NCI-H1417 (cell line): ENCODE measurements around the gene TMEM178B.

Experiments
- DNase-seq, 3 experiments: peaks; one replicate each; lab custom pipeline; 2025; lab: John Stamatoyannopoulos, UW

The TMEM178B gene

DNA sequence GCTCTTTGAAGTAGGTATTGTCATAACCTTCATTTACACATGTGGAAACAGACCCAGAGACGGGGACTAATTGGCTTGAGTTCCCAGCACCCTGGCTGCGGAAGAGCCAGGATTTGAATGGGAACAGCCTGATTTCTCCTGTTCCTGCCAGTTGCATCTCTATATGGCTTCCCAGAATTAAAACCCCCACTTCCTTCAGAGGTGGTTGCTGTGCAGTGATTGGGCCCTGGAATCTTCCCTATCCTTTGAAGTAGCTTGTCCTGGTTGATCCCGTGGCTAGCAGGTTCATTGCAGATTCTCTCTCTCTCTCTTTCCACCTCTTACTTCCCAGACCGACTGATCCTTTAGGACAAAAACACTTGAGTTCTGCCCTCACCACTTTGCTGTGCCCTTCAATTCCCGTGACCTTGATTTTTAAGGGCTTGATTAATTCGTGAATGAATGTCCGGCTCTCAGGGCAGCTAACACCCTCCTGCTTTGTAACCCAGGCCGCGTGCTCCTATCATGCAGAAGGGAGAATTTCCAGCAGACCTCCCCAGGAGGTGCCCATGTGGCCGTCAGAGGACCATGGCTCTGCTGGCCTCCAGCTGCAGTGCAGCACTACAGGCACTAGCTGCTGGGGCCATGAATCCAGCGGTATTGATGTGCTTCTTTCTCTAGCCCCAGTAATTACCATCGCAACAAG is 356.7 kb downstream of the TMEM178B start:
- peak; percentile 53 to 80 (median 53) for DNase-seq

DNA sequence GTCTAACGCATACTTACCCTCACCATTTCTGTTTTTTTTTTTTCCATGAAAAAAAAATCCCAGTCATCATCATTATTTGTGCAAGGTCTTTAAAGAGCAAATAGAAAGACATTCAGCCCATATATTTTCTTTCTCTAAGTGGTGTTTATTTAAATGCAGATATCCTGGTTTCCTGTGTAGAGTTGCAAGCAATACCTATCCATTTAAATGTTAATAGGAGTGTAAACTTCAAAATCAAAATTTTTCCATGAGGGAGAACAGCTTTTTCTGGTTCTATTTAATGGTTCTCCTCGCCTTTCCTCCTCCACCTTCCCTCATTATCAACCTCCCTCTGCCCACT is 357.2 kb downstream of the TMEM178B start:
- no peak for DNase-seq

DNA sequence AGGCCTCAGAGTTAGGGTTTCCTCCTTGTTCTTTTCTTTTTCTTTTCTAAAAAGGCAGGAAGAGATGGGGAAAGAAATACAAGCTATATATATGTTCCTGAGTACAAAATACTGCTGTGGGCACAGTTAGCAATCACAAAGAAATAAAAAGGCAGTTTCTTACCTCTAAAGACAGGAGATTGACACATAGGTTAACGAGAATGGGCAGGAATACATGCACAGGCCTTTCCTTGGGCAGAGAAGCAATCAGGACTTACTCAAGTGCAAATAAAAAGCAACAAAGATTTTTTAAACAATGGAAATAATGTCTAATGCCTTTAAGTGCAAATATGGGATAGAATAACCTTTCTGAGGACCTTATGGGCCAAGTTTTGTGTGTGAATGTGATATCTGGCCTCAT is 357.8 kb downstream of the TMEM178B start:
- DNase-seq, result no peak

DNA sequence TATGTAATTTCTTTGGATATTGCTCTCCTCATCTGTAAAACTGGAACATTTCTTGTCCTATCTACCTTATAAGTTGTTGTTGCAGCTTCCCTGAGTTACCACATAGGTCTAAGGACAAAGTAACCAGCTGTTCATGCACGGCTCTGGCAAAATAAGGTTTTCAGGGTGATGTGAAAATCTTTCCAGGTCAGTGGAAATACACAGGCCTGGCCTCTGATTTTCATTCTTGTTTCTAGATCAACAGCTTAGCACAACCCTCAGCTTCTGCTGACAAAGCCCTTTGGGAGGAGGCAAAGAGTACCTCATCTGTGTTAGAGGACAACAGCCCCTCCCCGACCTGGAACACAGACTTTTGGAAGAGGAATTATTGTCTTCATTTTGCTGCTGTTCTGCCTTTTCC is 359.8 kb downstream of the TMEM178B start:
- DNase-seq, result no peak

DNA sequence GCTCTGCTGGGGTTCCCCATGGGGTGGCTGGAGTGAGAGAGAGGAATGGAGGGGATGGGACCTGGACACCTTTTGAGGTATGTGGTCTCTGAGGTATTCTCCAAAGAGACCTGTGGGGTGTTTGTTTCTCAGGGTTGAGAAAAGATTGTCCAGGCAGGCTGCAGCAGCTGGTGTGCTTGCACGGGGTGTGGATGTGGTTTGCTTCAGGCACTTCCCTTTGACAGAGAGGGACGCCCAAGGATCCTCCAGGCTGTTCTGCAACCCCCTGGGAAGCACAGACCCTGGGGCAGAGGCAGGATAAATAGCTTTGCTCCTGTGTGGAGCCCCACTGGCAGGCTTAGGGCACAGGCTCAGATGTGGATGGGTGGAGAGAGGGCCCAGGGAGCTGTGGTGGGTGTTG is 362.3 kb downstream of the TMEM178B start:
- DNase-seq, result peak in 1 of 3 experiments; percentile 41

DNA sequence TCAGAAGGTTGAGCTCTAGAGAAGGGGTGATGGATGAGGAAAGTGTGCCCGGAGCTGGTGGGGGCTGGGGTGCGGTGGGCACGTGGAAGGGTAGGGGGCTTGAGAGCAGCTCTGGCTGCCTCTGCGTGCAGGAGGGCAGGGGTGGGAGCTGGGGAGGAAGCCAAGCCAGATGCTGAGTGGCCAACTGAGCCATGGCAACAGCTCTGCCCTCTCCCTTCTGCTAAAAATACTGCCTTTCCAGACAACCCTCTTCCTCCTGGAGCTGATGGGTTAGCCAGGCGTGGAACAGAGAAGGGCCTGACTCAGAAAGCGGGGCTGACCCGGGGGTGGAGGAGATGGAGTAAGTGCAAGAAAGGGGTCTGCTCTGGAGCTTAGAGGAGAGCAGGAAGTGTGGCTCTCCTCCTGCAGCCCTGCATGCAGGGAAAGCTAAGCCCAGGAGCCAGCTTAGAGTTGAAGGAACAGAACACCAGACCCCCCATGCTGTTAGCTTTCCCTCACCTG is 362.8 kb downstream of the TMEM178B start:
- peak in 1 of 3 experiments; percentile 25 for DNase-seq

DNA sequence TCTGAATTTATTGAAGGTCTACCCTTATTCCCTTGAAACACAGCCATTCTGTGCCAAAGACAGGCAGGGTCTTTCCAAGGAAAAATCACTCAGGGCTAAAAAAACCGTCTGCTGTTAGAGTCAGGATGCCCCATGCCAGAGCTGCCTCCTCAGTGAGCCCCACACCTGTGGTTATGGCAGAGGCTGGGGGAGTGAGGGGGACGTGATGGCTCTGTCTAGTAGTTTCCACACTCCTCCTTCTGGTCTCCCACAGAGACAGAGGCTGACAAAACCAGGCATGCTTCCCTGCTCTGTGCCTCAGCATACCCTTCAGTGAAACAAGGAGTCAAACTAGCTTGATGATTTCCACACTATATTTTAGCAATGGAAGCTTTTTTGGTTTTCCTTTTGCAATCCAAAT is 365.3 kb downstream of the TMEM178B start:
- no peak for DNase-seq

DNA sequence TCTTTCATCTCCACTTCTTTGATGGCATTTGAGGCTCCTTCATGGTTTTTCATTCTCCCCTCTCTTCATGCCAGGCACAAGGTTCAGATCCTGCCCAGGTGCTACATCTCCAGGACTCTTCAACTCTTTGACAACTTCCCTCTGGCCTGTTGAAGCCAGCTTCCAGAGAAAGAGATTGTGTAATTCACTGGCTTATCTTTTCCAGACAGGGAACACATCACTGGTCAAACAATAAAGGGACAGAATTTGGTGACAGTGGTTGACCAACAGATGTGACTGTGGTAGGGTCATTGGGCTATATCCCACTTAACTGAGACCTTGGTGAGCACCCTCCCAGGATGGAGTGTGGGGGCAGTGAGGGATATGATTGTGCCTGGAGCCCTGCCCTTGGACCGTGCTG is 365.9 kb downstream of the TMEM178B start:
- DNase-seq, result no peak

DNA sequence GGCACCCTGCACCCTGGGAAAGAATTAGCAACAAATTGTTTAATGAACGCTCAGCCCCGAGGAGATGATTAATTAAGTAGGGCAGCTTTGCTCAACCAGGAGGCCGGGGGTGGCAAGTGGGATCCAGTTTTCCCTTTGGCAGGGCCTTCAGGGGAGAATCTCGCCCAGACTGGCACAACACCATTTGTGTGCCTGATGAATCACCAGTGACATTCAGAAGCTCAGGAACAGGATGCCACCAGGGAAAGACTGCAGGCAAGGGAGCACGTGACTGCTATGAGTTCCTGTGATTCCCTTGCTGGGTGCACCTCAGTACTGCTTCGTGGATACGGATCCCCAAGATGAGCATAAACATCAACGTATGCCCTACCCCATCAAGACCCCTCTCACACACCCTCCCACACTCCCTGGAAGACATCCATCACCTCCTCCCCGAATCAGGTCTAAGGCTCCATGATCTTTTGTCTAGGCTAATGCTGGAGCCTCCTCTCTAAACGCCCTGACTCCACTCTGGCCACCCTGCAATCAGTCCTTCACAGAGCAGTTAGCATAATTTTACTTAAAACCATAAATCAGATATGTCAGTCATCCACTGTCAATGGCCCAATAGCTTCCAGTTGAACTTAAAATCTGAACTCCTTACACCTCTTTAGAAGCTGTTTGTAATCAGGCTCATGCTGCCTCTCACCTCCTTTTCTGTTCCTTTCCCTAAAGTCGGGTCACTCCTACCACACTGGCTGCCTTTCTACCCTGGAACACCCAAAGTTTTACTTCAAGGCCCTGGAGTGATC is 368.2 kb downstream of the TMEM178B start:
- DNase-seq, result no peak

DNA sequence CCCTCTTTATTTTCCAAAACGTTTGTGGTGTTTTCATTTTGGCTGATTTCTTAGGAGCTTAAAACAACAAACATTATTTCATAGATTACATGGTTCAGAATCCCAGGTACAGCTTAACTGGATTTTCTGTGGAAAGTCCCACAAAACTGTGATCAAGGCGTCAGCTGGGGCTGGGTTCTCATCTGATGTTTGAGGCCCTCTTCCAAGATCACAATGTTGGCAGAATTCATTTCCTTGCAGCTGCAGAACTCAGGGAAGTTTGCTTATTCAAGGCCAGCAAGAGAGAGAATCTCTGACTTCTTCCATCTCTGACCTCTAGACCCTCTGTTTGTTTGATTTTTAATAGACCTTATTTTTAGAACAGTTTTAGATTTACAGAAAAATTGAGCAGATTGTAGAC is 368.9 kb downstream of the TMEM178B start:
- DNase-seq, result no peak

DNA sequence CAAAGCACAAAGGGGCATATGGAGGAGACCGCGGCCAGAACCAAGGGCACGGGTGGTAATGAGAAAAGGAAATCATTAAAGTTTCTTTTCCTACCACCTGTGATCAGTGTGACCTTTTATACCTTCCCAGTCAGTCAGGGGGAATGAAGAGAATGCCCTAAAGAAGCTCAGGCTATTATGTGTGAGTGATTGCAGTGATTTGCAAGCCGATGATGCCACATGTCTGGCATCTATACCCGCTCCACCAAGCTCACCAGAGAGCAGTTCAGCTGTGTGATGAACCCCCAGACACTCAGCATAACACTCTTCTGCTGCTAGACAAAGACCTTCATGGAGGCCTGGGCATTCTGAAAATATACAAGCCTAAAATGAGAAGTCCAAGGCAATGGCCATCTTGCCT is 371.1 kb downstream of the TMEM178B start:
- DNase-seq, result no peak

DNA sequence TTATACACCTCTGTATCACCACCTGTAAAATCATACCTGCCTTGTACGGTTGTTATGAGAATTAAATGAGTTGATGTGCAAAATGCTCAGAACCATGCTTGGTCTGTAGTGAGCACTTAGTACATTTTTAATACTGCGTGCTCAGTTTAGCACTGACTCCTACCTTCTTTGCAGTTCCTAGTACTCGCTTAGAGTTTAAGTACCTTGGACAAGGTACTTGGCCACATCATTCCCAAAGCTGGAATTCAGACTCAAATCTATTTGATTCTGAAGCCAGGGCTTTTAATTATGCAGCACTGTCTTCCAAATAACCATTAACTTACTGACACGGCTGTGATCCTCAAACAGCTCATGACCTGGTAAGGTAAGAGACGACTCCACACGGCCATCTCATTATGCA is 377.4 kb downstream of the TMEM178B start:
- DNase-seq, result no peak

DNA sequence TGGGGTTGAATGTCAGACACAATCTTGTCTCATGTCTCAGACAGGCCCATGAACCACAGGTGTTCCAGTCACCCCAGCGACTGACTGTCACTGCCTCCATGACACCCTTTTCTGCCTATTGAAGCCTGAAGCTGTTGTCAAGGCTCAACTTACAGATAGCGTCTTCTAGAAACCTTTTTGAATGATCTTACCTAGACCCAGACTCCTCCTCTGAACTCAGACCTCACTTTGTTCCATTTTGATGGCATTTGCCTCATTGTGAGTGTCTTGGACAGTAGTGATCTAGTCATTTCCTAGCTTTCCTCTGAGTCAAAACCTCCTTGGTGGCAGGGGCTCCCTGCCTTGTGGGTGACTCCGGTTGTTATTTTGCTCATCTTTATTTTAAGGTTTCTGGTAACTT is 379.0 kb downstream of the TMEM178B start:
- no peak for DNase-seq

DNA sequence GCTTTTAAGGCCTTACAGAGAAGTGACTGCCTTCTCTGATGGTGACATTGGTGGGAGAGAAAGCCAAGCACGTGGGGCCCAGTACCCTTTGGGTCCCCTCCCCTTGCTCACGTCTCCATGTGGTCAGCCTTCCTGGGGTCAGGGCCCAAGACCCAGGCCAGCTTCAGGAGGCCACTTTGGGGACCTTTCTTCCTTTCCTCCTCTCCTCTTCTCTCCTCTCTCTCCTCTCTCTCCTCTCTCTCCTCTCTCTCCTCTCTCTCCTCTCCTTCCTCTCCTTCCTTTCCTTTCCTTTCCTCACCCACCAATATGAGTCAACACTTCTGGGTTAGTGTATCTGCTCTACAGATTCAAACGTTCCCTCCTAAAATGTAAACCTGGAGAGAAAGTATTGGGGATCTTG is 380.5 kb downstream of the TMEM178B start:
- DNase-seq, result no peak

DNA sequence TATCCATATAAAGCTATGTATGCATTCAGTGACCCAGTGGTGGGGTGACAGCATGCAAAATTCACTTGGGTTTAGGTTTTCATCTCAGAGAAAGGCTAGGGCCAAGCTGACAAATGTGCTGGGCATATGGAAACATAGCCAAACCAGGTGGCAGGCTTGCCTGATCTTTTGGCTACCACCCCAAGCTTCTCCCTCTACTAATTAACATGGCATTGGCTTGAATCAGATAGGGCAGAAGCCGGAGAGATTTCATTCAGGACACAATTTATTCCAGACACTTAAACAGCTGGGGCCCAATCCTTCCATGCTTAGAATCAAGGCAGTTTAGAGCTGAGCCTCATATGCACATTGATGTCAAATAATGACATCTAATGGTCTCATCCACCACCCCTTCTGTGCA is 381.9 kb downstream of the TMEM178B start:
- DNase-seq, result no peak

DNA sequence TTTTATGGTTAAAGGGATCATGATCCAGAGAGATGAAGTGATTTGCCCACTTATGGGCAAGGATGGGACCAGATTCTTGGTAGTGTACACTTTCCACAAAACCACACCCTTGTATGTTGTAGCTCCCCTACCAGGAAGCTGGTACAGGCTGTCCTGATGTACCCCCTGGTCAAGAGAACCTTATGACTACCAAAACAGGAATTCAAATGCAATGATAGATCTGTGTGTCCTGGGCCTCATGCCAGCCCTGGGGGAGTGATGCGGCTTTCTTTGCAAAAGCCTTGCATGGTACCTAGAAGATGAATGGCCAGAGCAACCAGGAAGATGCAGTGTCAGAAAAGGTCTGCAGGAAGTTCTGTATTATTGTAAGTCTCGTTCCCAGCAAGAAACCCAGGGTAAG is 382.4 kb downstream of the TMEM178B start:
- no peak for DNase-seq

DNA sequence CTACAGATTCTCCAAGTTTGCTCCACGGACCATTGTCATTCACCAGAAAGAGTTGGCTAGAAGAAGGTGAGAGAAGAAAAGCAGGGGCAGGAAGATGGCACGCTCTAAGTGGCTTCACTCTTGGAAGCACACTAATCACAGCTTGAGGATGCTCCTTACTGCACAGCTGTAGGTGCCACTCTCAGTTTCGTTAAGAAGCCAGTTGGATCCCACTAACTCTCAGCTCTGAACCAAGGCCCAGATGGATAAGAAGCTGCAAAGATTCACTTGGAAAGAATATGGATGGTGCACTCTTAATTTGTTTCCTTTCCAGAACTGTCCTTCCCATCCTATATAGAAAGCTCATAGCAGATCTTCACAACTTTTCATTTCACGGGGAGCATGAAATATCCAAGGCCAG is 382.8 kb downstream of the TMEM178B start:
- DNase-seq, result no peak

DNA sequence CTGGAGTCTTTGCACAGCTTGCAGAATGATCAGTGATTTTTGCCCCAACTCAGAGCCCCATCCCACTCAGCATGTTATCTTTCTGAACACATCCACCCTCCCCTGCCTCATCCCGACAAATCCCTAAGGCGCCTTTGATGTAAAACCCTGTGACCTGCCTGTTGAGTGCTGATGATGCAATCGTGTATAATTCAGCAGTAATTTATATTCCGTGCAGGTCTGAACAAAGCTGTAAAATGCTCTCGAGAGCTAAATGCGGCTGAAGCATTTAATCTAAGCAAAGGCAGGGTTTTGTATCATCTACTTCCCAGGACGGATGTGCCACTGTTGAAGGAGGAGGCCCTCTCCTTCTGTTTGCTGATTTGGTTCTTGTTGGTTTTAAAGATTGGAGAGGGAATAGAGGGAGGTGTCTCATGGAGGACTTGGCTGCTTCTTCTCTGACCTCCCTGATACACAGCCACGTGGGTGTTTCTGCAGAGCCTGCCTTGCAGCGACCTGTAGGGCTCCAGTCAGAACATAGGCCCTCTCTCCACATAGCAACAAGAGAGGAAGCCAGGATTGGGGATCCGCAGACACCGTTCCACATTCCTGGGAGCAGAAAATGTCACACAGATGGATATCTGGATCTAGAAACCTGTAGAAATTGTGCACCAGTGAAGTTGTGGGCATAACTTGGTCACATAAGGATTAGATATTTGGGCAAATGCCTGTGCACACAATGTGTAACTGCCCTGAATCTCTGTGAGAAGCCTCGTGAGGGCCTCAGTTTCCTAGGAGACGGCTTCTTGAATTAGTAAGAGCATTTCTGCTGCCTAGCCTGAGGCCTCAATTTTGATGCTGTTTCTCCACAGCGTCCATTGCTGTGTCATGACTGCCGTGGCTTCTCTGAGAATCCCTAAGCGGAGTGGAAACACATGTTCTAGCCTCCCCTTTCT is 387.2 kb downstream of the TMEM178B start:
- peak; percentile 59 to 96 (median 77) for DNase-seq

DNA sequence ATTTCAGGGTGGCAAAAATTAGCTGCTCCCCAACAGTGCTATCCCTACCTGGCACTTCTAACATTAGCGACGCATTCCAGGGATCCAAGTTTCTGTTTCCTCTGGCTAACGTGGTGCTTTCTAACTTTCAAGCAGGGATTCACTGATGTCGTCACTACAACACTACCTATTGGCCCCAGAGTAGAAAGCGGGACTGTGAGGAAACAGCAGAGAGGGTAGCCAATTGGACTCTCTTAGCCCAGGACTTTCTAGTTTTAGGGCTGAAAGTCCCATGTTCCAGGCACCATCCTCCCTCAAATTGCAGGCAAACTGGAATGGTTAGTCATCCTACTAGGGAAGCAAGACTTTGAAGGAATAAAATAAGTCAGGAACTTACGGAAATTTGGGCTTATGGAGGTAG is 388.1 kb downstream of the TMEM178B start:
- DNase-seq, result no peak

DNA sequence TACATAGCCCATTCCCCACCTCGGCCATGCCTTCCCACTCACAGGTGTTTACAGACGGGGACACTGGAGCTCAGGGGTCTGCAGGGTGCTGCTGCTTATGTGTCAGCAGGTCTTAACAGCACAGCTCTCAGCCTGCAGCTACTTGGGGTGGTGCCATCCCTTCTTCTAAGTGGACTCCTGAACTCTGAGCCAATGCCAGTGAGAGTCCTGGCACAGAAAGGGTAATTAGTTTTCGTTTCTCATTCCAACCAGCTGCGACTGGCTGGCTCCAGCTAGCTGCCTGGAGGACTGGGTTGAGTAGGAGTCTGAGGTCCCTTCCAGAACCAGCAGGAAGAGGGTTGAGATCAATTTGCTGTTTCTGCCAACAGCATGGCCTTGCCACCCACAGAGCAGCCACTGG is 389.1 kb downstream of the TMEM178B start:
- no peak for DNase-seq

DNA sequence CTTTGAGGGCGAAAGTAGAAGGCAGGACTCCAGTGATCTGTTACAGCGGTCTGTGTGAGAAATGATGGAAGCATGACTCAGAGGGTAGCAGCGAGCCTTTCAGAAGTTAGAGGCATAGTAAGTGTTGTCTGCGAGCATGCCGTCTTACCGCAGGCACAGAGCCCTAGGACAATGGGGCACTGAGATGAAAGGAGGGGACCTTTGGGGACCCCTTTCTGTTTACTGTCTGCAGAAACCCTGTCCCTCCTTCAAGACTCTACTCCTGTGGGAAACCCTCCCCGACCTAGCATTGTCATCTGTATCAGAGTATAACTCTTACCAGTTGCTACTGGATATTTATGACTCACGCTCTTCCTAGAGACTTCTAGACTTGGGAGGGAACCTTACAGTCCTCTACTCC is 390.1 kb downstream of the TMEM178B start:
- no peak for DNase-seq

DNA sequence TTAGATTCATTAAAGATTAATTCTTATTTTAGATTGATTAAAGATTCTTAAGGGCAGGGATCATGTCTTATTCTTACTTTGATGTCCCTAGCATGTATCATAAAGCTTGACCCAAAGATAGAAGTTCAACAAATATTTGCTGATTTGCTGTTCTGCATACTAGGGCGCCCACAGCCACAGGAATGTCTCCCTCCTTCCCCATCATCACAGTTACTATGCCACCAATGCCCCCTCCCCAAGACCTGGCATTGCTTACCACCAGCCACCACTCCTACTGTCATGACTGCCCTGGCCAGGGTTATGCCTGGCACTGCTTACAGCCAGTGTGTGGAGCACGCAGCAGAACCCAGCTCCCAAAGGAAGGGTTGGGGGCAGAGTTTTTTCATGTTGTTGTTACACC is 390.7 kb downstream of the TMEM178B start:
- DNase-seq, result no peak
